CD4-positive, alpha-beta T cell treated with Interleukin-4 for 4 hours (primary cell): ENCODE measurements around the gene DLGAP1.
"Not testable (repeated sequence)": the region's sequence is repeated elsewhere in the genome, so short reads cannot be mapped to it uniquely, and the experiment has no call there.

Experiments
- DNase-seq: peaks from one replicate; pipeline ENCODE4 v3.0.0-alpha.2; 2020

DLGAP1 gene

GRCh38 chr18:4384932-4385331 lies 70.2 kb downstream of the DLGAP1 start:
- DNase-seq, result no peak

GRCh38 chr18:4374564-4374963 lies 80.5 kb downstream of the DLGAP1 start:
- DNase-seq, result no peak

- no peak for DNase-seq
Measured at GRCh38 chr18:4369705-4370104, 85.4 kb downstream of the DLGAP1 start.

- no peak for DNase-seq
Measured at GRCh38 chr18:4360221-4360715, 94.8 kb downstream of the DLGAP1 start.

GRCh38 chr18:4358618-4359017 lies 96.5 kb downstream of the DLGAP1 start:
- no peak for DNase-seq

- no peak for DNase-seq
Measured at GRCh38 chr18:4357579-4357978, 97.5 kb downstream of the DLGAP1 start.

GRCh38 chr18:4356929-4357328 lies 98.2 kb downstream of the DLGAP1 start:
- no peak for DNase-seq

GRCh38 chr18:4353853-4354418 lies 101.2 kb downstream of the DLGAP1 start:
- no peak for DNase-seq

GRCh38 chr18:4352746-4353551 lies 102.2 kb downstream of the DLGAP1 start:
- DNase-seq, result no peak

- no peak for DNase-seq
Measured at GRCh38 chr18:4351005-4351404, 104.1 kb downstream of the DLGAP1 start.

- no peak for DNase-seq
Measured at GRCh38 chr18:4335386-4335785, 119.7 kb downstream of the DLGAP1 start.

GRCh38 chr18:4333043-4333442 lies 122.1 kb downstream of the DLGAP1 start:
- no peak for DNase-seq

- no peak for DNase-seq
Measured at GRCh38 chr18:4319738-4320677, 135.1 kb downstream of the DLGAP1 start.

GRCh38 chr18:4318311-4318710 lies 136.8 kb downstream of the DLGAP1 start:
- DNase-seq, result no peak

GRCh38 chr18:4311945-4312344 lies 143.2 kb downstream of the DLGAP1 start:
- DNase-seq, result not testable (repeated sequence)

GRCh38 chr18:4311136-4311535 lies 144.0 kb downstream of the DLGAP1 start:
- DNase-seq, result no peak

- no peak for DNase-seq
Measured at GRCh38 chr18:4309227-4309626, 145.9 kb downstream of the DLGAP1 start.

GRCh38 chr18:4308576-4308975 lies 146.5 kb downstream of the DLGAP1 start:
- DNase-seq, result no peak

GRCh38 chr18:4299395-4299794 lies 155.7 kb downstream of the DLGAP1 start:
- DNase-seq, result no peak

GRCh38 chr18:4293337-4293736 lies 161.8 kb downstream of the DLGAP1 start:
- no peak for DNase-seq

- DNase-seq, result no peak
Measured at GRCh38 chr18:4292696-4293095, 162.4 kb downstream of the DLGAP1 start.

- not testable (repeated sequence) for DNase-seq
Measured at GRCh38 chr18:4287340-4287739, 167.8 kb downstream of the DLGAP1 start.

- no peak for DNase-seq
Measured at GRCh38 chr18:4286256-4286655, 168.9 kb downstream of the DLGAP1 start.
